ENCODE results near the gene SPACA9.

Gene SPACA9

DNA sequence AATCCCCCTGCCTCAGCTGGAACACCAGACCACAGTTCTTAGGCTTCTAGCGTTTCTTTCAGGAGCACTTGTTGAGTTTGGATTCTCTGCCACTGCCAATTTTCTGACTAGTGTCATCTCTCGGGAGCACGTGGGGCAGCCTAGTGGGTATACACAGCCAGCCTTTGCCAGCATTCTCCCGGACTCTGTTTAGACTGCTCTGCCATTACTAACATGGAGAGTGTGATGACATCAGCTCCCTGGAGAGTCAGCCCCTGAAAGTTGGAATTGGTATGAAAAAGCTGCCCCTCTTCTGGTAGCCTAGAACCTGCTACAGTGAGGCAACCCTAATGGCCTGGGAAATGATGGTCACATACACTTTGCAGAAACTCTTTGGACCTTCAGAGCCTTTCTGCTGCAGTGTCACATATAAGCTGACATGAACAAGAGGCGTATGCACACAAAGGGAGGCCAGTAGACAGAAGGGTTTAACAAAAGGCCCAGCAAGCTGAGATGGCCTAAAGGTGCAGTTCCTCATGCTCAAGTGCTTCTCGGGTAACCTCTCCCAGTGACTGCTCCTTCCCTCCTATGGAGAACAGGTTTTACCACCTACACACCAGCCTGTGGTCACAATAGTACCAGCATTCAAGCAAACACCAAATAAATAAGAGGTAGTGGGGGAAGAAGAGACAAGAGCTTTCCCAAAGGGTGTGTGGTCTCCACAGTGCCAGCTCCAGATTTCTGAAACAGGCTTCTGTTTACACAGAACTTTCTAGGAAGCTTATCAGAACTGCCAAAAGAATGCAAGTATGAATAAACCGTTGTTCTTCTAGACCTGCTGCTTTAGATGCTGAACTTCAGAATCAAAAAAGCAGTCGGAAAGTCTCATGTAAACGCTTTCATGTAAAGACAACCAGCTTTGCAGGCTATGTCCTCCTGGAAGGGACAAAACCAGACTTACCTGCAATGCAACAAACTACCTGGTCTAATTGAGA, 16.5 kb downstream of the SPACA9 start:
- DNase-seq, result no peak

DNA sequence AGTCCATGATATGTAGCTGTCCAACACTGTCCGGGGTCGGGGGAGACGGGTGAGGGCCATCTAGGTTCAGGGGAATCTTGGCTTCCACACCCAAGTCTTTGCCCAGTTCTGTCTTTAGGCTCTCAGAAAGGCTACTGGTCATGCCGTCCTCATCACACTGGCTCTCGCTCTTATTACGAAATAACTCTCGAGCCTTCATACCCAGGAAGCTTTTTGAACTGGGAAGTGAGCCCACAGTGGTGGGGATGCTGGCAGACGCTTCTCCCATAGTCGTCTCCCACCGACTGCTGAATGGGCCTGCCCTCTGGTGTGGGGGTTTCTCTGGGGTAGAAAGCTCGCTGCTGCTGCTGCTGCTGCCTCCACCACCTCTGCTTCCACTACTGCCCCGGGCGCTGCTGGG, 17.6 kb downstream of the SPACA9 start:
- DNase-seq, result no peak

DNA sequence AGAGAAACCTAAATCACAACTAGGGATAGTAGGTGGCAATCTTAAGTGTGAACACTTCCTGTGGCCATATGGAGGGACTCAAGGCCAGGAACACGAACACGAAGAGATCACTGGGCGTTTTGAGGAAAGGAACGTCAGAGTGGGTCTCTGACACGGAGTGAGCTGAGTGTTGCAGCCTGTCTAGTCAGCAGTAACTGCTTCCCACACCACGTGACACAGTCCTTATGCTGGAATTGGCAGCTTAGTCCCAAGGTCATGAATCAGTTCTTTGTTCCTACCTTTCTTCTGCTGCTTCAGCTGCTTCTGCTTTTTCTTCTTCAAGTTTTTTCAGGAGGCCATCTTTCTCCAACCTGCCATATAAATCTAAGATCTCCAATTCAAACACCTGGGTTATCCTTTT, 18.2 kb downstream of the SPACA9 start:
- no peak for DNase-seq

DNA sequence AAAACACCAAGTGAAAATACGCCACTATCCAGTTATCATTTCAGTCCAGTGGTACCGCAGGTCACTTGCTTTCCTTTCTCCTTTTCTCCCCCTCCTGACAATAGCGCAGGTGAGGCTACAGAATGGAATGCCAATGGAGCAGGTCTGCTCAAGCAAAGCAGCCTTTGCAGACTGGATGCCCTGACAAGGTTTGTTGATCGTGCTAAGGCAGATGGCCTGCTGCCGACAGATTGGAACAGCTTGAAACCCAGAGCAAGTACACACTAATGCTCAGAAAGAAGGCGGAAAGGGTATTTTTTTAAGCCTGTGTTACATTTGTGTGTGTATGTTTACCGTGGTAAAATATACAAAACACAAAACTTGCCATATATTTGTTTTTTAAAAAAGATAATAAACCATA, 19.4 kb downstream of the SPACA9 start:
- DNase-seq, result no peak

DNA sequence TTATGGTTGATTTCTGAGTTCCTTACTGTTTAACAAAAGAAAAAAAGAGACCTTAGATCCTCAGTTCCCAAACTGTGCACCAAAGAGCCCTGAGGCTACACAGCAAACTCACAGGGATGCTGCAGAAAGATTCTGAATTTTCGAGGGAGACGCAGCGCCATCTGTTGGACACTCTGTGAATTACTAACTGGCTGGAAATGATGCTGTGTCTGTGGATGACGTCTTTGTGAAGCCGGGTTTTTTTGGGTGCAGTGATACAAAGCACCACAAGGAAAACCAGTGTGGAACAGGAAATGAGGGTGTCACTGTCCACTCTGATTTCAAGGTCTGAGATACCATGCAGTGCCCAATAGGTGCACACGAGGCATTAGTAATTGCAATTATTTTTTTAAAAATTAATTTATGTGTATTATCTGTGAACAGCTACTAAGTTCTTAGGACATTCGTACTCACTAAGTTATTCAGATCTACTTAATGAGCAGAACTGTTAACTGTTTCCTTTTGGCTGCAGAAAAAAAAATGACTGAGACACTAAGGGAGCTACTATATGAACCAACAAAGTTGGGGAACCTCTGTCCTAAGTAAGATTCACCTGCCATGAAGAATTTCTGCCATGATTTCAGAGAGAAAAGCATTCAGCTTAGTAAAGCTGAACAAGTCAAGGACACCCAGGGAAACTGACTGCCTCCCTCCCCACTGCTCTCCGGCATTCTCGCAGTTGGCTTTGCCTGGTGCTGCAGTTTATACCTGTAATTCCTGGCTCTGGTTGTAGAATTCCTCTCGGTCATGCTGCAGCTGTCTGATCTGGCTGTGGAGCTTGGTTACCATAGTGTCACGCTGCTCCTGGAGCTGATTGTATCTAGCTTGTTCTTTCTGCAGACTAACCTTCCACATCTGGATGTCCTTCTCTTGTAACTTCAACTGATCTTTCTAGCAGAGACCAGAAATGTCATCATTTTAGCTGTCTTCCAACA, 23.4 kb downstream of the SPACA9 start:
- DNase-seq, result peak; percentile 84

DNA sequence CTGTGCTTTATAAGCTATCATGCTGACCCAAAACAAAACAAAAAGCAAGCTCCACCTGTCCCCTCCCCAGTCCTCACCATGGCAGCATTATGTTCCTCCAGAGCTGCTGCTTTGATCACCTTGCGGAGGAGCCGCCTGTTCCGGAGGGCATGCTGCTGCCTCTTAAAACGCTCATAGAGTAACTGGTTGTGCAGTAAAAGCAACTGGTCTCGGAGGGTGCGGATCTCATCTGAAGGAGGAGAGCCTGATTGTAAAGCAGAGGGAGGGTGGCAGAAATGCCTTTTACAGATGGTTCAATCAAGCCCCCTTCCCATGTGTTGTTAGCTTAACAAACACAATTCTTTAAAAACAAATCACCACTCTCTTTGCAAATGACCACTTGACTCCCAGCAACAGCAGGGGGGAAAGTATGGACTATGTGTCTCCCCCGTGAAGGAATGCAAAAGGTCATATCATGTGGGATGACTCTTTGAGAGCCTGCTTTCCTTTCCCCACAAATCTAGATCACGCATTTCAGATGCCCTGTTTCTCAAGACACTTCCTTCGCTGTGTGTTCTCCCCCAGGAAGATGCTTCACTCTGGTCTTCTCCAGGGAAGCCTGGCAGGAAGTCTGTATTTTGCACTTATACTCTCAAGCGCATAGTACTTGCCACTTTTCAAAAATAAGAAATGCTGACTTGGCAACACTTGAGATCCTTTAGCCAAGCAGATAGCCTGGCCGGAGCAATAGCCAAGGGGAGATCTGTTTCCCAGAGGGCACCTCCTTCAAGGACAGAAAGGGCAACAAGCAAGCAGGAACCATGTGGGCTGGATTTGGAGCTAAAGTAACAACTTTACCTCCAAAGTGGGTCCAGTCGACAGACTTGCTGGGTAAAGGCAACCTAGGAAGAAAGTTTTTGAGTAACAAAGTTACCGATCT, 25.1 kb downstream of the SPACA9 start:
- DNase-seq, result no peak

DNA sequence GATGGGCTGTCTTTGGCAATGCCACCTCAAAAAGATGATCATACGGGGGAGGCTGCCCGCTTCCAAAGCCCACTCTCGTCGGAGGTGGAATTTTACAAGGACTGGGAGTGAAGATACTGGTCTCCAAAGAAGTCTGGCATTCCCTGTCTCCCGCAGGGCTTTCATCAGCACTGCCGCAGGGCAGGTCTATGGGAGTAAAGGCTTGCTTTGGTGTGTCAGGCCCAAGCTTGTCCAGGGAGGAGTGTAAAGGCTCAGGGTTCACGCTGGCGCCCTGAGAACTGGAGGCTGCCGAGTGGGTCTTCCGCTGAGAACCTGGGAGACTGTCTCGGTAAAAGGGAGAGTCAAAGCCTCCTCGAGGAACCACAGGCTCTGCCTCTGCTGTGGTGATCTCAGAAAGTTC, 27.0 kb downstream of the SPACA9 start:
- no peak for DNase-seq

DNA sequence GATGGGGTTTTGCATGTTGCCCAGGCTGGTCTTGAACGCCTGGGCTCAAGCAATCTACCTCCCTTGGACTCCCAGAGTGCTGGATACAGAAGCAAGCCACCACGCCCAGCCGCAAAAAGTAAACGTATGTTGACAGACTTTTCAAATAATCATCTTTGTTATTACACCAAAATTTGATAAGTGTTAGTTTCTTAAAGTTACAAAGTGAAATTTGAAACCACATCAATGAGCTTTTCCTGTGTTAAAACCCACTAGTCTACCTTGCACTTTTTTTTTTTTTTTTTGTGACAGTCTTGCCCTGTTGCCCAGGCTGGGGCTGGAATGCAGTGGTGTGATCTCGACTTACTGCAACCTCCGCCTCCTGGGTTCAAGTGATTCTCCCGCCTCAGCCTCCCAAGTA, 29.9 kb downstream of the SPACA9 start:
- no peak for DNase-seq

DNA sequence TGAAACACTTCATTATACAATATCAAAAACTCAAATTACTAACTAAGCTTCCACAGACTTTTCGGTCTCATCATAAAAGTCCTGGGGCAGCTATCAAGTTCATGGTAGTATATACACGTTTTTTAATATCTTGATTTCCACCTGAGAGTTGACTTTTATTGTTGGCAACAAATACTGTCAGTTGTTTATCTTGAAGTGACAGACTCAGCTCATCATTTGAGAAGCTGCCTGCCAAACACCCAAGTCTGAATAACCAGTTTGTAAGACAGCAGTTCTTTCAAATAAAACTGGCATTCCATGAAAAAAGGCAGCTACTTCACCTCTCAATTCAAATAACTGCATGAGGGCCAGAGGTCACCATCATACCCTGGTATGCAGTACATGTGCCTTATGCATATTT, 30.6 kb downstream of the SPACA9 start:
- no peak for DNase-seq

DNA sequence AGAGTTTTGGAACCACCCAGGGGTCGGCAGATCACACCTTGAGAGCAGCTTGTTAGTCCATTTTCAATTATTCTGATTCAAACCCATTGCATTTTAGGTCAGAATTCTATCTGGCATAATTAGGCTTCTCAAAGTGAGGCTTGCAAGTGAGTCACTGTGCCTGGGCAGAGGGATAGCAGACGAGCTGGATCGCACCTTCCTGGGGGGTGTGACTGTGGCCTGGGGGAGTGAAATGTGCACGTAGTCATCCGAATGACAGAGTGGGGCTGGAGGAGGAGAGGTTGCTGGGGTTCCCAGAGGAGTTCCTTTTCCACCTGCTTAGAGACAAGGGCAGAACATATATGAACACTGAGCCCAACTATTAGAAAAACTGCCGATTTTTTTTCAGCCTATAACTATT, 31.7 kb downstream of the SPACA9 start:
- no peak for DNase-seq

DNA sequence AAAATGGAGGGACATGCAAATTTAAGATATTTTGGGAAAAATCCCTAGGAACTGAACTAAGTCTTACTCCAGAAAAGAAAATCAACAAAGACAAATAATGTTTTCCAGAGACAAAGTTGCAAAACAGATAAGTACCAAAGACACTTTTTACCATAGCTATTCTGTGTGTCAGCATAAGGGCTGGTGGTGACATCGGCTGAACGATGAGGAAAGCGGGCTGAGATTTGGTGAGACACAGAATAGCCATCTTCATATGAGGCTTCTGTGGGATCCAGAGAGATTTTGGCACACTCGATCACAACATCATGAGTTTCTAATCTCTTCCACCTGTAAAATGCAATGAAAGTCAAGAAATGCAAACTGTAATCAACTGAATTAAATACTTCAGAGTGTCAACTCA, 33.4 kb downstream of the SPACA9 start:
- no peak for DNase-seq

DNA sequence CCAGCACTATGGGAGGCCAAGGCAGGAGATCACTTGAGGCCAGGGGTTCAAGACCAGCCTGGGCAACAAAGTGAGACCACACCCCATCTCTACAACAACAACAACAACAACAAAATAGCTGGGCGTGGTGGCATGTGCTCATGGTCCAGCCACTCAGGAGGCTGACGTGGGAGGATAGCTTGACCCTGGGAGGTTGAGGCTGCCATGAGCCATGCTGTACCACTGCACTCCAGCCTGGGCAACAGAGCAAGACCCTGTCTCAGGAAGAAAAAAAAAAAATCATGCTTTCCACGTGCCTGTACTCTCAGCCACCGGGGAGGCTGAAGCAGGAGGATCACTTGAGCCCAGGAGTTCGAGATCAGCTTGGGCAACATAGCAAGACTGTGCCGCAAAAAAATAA, 36.2 kb downstream of the SPACA9 start:
- no peak for DNase-seq

DNA sequence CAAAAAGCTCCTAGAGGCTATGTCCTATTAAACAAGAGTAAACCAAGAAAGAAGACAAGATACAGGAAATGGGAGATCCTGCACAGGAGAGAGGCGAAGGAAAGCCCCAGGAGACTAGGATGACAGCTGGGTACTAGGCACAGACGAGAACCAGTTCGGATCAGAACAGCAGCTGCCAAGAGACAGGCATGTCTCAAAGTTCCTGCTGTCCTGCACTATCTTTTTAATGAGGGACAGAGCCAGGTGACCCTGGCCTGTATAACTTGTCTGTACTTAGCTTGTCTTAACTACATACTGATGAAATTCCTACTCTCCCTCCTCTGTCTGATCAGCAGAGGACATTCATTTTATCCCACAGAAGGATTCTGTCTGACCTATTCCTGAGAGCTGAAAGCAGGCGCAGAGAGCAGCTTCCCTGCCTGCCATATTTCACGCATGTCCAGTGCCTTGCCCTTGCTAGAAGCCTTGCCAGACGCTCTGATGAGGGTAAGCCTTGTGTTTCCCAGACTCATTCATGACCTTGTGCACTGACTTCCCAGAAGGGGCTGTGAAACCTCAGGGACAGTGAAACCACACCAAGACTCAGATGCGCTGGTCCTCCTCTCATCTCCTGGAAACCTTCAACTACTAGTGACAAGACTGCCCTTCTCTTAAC, 41.0 kb downstream of the SPACA9 start:
- no peak for DNase-seq

DNA sequence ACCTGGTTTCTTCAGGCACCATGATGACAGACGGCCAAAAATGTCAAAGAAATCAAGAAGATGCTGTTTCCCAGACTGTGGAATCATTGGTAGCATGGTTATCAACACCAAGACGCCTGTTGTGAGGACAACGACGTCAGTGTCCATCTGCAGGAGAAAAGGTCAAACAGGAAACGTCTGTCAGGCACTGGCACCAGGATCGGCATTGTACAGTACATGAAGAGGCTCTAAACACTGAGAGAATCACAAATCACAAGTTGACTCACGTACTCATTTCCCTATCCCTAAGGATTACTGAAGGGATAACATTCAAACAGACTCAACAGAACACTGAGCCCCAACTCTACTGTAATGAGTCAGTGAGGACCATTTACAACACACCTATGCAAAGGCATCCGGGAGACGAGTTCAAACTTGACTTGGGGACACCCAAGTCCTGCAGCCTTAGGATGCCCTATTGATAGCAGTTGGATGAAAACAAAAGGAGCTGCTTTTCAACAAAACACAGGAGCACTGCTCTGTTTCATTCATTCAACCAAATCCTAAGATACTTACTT, 44.7 kb downstream of the SPACA9 start:
- no peak for DNase-seq

DNA sequence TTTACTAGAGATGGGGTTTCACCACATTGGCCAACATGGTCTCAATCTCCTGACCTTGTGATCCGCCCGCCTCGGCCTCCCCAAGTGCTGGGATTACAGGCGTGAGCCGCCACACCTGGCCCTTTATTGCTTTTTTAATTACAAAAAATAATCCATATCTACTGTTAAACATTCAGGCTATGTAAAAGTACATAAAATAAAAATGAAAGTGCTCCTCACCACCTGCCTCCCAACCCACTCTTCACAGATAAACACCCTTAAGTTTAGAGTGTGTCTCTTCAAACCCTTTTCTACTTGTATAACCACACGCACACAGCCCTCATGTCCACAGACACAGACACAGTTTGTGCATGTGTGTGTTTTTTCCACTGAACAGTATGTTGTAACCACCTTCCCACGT, 49.0 kb downstream of the SPACA9 start:
- no peak for DNase-seq

DNA sequence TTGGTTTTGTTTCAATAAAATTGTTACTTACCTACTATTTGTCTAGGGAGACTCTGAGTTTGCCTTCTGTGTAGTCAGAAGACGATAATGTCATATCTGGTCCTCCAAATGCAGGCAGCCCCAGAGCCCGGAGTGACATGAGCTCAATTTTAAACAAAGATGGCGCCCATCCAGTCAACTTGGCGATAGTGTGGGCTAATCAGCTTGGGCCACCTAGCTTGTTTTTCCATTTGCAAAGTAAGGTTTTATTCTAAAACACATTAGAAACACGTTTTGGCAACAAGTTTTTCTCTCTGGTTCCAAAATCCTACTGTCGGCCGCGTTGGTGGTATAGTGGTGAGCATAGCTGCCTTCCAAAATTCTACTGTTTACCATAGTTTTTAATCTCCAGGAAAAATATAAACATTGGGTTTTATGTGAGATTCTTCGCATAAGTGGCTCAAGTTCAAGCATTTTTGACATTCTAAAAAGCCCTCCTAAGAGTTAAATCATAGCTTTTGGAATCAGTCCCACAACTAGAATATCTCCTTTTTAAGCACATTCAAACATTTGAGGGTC, 52.6 kb downstream of the SPACA9 start:
- DNase-seq, result no peak

DNA sequence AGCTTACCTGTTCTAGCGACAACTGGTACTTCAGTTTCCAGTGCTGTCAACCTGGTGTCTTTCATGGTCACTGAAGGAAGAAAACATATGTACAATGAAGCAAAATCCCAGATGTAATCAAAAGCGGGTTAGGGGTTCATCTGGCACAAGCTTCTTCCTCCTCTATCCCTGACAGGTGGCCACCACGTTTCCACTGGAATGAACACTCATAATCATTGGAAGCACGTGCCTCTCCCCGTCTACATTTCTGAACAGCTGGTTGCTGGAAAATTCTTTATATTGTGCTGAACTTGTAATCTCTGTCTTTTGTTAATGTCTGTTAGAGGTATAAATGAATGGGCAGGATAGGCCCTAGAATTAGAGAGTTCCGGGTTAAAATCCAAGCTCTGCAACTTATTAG, 56.3 kb downstream of the SPACA9 start:
- no peak for DNase-seq

DNA sequence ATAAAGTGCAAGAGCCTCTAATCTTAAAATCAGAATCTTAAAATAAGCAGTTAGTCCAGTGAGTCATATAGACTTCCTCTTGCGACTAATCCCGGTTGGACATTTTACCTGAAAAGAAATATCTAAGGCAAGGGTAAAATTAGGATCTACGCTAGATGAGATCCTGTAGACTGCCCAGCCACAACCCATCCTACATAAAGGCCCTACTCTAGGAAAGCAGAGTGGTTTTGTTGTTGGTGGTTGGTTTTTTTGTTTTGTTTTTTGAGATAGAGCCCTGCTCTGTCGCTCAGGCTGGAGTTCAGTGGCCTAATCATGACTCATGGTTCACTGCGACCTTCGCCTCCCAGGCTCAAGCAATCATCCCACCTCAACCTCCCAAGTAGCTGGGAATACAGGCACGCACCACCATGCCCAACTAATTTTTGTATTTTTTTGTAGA, 58.8 kb downstream of the SPACA9 start:
- DNase-seq, result no peak

DNA sequence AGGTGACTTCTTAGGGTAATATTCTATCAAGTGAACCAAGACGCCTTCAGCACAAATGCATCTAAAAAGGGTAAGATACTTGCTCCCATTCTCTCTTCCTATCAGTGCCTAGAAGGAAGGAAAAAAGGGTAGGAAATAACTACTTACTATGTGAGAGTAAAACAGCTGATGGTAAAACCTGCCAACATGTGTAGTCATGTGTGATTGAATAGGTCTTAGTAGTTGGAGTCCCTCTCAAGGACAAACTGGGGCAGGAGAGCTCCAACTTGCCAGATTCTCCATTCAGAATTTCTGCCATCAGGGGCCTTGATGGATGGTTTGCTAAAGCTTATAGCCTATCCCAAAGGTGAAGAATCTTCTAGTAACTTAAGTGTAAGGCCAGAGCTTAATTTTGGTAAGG, 60.5 kb downstream of the SPACA9 start:
- no peak for DNase-seq

Measured in amniotic stem cell (primary cell).